ENCODE results near the gene NDUFS8. TPM values are rescaled to one million over a fixed set of nuclear protein-coding genes. Genes with fewer than 3 reads are reported as not detected.

Gene NDUFS8
- total and polyA plus RNA-seq, 2 experiments from 2014 or later: 175 to 308 TPM

- peaks cover 26% of the 10 kb centered on the region; the same call in 1 of the 2 replicates for H3F3A ChIP-seq (replicated peaks; ENCODE audit: low read depth)
- peaks cover 49% of the 10 kb centered on the region for H4K20me1 ChIP-seq (replicated peaks; ENCODE audit: insufficient read depth)
- DNase-seq (ENCODE audit: low spot score) (no peak), ATAC-seq (no peak)
- no peaks in the 10 kb centered on the region for H3K27me3 ChIP-seq (ENCODE audit: insufficient read depth)
- Mint-ChIP-seq H3K36me3 (ENCODE audit: low read depth) (peaks cover 80% of the 10 kb centered on the region), H3K4me1 (no peaks in the 10 kb centered on the region; the same call in 2 of the 3 replicates), H3K9me3 (no peaks in the 10 kb centered on the region), H3K27me3 (ENCODE audit: insufficient read depth, low read depth, poor library complexity) (peaks cover 6% of the 10 kb centered on the region), H3K27ac (no peak overlapping the region), H3K4me3 (no peak overlapping the region)
- peaks cover 39% of the 10 kb centered on the region for H3K79me2 ChIP-seq (replicated peaks; ENCODE audit: insufficient read depth)
- no peaks in the 10 kb centered on the region for H3K9me2 ChIP-seq (ENCODE audit: insufficient read depth)
- H3K4me1 ChIP-seq (ENCODE audit: insufficient read depth): no peaks in the 10 kb centered on the region
- no peak overlapping the region for H3K4me3 ChIP-seq
- H3K36me3 ChIP-seq (ENCODE audit: insufficient read depth): peaks cover 67% of the 10 kb centered on the region
- no peak overlapping the region for H2AFZ ChIP-seq
- H3K27ac ChIP-seq (ENCODE audit: low read depth): no peak overlapping the region
- H3K4me2 ChIP-seq: no peak overlapping the region
- TF ChIP-seq ZNF462 (CRISPR knock-in tag; IDR thresholded peaks at IDR 0.05) (no peak), POLR2AphosphoS5 (IDR thresholded peaks at IDR 0.05; ENCODE audit: low read depth) (no peak), CTCF (conservative IDR thresholded peaks at IDR 0.05; ENCODE audit: low read depth in 2 of 2) (no peak), EZH2phosphoT487 (IDR thresholded peaks at IDR 0.05; ENCODE audit: unreplicated experiment) (no peak), ZNF114 (CRISPR knock-in tag; IDR thresholded peaks at IDR 0.05) (no peak)
Measured at GRCh38 chr11:68071281-68072048, 41.0 kb downstream of the NDUFS8 start.

All from GM23338 (cell line).